GM23338 (cell line): ENCODE results near the gene LYZL4. TPM values are rescaled to one million over a fixed set of nuclear protein-coding genes. Genes with fewer than 3 reads are reported as not detected.

Source experiments
- ATAC-seq: fragments of 200-7000 bp; cut with Tn5 transposase; 3 replicates; pipeline ENCODE4 v1.9.1; 2020
- DNase-seq: peaks from one replicate; pipeline ENCODE4 v3.0.0-alpha.2; 2015; ENCODE audit warnings: low spot score
- H2AFZ ChIP-seq: fragments of 200-600 bp; sonication (generic); 2 replicates; pipeline ENCODE4 v1.8.0; 2016; ENCODE audit warnings: antibody characterized with exemption, mild to moderate bottlenecking, moderate library complexity
- H3F3A ChIP-seq: fragments of 200-600 bp; sonication (generic); replicated peaks from 2 replicates; pipeline ENCODE4 v1.8.0; 2017; ENCODE audit warnings: antibody characterized with exemption, mixed run types, low read depth
- H3K27ac ChIP-seq: fragments of 200-600 bp; sonication (generic); 2 replicates; pipeline ENCODE4 v1.6.1; 2016; ENCODE audit warnings: low read depth
- H3K27me3 ChIP-seq: fragments of 200-600 bp; sonication (generic); 2 replicates; pipeline ENCODE4 v1.8.0; 2016; ENCODE audit warnings: mild to moderate bottlenecking, mixed run types, moderate library complexity; ENCODE audit not compliant: insufficient read depth
- H3K36me3 ChIP-seq: fragments of 200-600 bp; sonication (generic); 2 replicates; pipeline ENCODE4 v1.8.0; 2016; ENCODE audit warnings: mild to moderate bottlenecking; ENCODE audit not compliant: insufficient read depth
- H3K4me1 ChIP-seq: fragments of 200-600 bp; sonication (generic); 2 replicates; pipeline ENCODE4 v1.8.0; 2016; ENCODE audit warnings: mild to moderate bottlenecking, moderate library complexity; ENCODE audit not compliant: insufficient read depth
- H3K4me2 ChIP-seq: fragments of 200-600 bp; sonication (generic); 2 replicates; pipeline ENCODE4 v1.7.1; 2017; ENCODE audit warnings: mixed run types
- H3K4me3 ChIP-seq: fragments of 200-600 bp; sonication (generic); 2 replicates; pipeline ENCODE4 v1.6.1; 2016; ENCODE audit warnings: mixed run types
- H3K79me2 ChIP-seq: fragments of 200-600 bp; sonication (generic); replicated peaks from 2 replicates; pipeline ENCODE4 v1.8.0; 2017; ENCODE audit warnings: mild to moderate bottlenecking; ENCODE audit not compliant: insufficient read depth
- H3K9me2 ChIP-seq: fragments of 200-600 bp; sonication (generic); 2 replicates; pipeline ENCODE4 v1.8.0; 2017; ENCODE audit not compliant: insufficient read depth
- H4K20me1 ChIP-seq: fragments of 200-600 bp; sonication (generic); replicated peaks from 2 replicates; pipeline ENCODE4 v1.8.0; 2017; ENCODE audit warnings: mild to moderate bottlenecking; ENCODE audit not compliant: insufficient read depth
- H3K27ac Mint-ChIP-seq: 2 replicates; pipeline ENCODE4 v1.8.0; 2020; ENCODE audit warnings: inconsistent platforms, mild to moderate bottlenecking, moderate library complexity, mixed read lengths
- H3K27me3 Mint-ChIP-seq: 3 replicates; pipeline ENCODE4 v1.8.0; 2022; ENCODE audit warnings: low read depth, mild to moderate bottlenecking, moderate library complexity, mixed read lengths, inconsistent platforms; ENCODE audit not compliant: insufficient read depth, poor library complexity
- H3K36me3 Mint-ChIP-seq: 3 replicates; pipeline ENCODE4 v1.8.0; 2021; ENCODE audit warnings: low read depth, mild to moderate bottlenecking, inconsistent platforms, moderate library complexity, mixed read lengths
- H3K4me1 Mint-ChIP-seq: 3 replicates; pipeline ENCODE4 v1.8.0; 2020; ENCODE audit warnings: mild to moderate bottlenecking, inconsistent platforms, mixed read lengths
- H3K4me3 Mint-ChIP-seq: 3 replicates; pipeline ENCODE4 v1.8.0; 2021; ENCODE audit warnings: moderate library complexity, mild to moderate bottlenecking, inconsistent platforms, mixed read lengths
- H3K9me3 Mint-ChIP-seq: 3 replicates; pipeline ENCODE4 v1.8.0; 2020; ENCODE audit warnings: moderate library complexity, mild to moderate bottlenecking, inconsistent platforms, mixed read lengths
- CREB1 ChIP-seq: fragments of 250-450 bp; sonication (Bioruptor Pico); IDR thresholded peaks from 2 replicates; pipeline ENCODE4 v1.5.0; 2020; ENCODE audit warnings: low read depth, mild to moderate bottlenecking, moderate library complexity
- ETS1 ChIP-seq: IDR thresholded peaks from 2 replicates; pipeline ENCODE4 v1.6.1; 2016; ENCODE audit warnings: antibody characterized with exemption
- EZH2 ChIP-seq: fragments of 200-600 bp; sonication (generic); IDR thresholded peaks from one replicate; pipeline ENCODE4 v1.8.0; 2017; ENCODE audit warnings: antibody characterized with exemption, mild to moderate bottlenecking, low read depth; ENCODE audit not compliant: unreplicated experiment
- EZH2phosphoT487 ChIP-seq: fragments of 200-600 bp; sonication (generic); IDR thresholded peaks from one replicate; pipeline ENCODE4 v1.8.1; 2018; ENCODE audit warnings: antibody characterized with exemption; ENCODE audit not compliant: unreplicated experiment
- JUNB ChIP-seq: IDR thresholded peaks from one replicate; pipeline ENCODE4 v1.6.1; 2016; ENCODE audit warnings: antibody characterized with exemption; ENCODE audit not compliant: unreplicated experiment
- NANOG ChIP-seq: IDR thresholded peaks from 2 replicates; pipeline ENCODE4 v1.6.1; 2016; ENCODE audit warnings: antibody characterized with exemption, borderline replicate concordance
- ZNF114 ChIP-seq: fragments of 250-450 bp; sonication (Bioruptor Pico); IDR thresholded peaks from 2 replicates; pipeline ENCODE4 v1.5.0; 2020; ENCODE audit warnings: mild to moderate bottlenecking, moderate library complexity
- ZNF331 ChIP-seq: fragments of 250-450 bp; sonication (Bioruptor Pico); IDR thresholded peaks from 2 replicates; pipeline ENCODE4 v1.5.0; 2020; ENCODE audit warnings: low read depth, mild to moderate bottlenecking, moderate library complexity
- ZNF462 ChIP-seq: fragments of 250-450 bp; sonication (Bioruptor Pico); IDR thresholded peaks from 2 replicates; pipeline ENCODE4 v1.5.0; 2020; ENCODE audit warnings: mild to moderate bottlenecking, moderate library complexity
- polyA plus RNA-seq: library from polyadenylated mRNA; unstranded; fragments of >200 nt; fragmentation: Nextera tagmentation; extraction: Ambion mirVana; gene quantifications from 2 replicates; pipeline ENCODE4 v1.2.1, GENCODE V29; 2016
- total RNA-seq: library from RNA; depleted of rRNA; stranded (reverse); fragments of >200 nt; shearing (Covaris generic); gene quantifications from 2 replicates; pipeline ENCODE4 v1.2.3, GENCODE V29; 2014

LYZL4 gene
- total and polyA plus RNA-seq, 2 experiments from 2014 or later: not detected

- Mint-ChIP-seq H3K27me3 (peaks cover 3% of the 10 kb centered on the region), H3K9me3 (no peaks in the 10 kb centered on the region), H3K4me3 (no peak overlapping the region), H3K36me3 (no peaks in the 10 kb centered on the region), H3K4me1 (no peaks in the 10 kb centered on the region), H3K27ac (no peak overlapping the region)
- no peaks in the 10 kb centered on the region for H3K36me3 ChIP-seq
- no peak overlapping the region for H3K4me2 ChIP-seq
- H3K79me2 ChIP-seq: no peaks in the 10 kb centered on the region
- DNase-seq: no peak
- H4K20me1 ChIP-seq: no peaks in the 10 kb centered on the region
- no peak overlapping the region for H2AFZ ChIP-seq
- H3K27ac ChIP-seq: no peak overlapping the region
- no peaks in the 10 kb centered on the region for H3K4me1 ChIP-seq
- H3K27me3 ChIP-seq: no peaks in the 10 kb centered on the region
- no peaks in the 10 kb centered on the region for H3F3A ChIP-seq
- H3K9me2 ChIP-seq: peaks cover 25% of the 10 kb centered on the region
- H3K4me3 ChIP-seq: no peak overlapping the region
- ATAC-seq: no peak
- TF ChIP-seq ZNF114 (no peak), ZNF462 (no peak), EZH2phosphoT487 (no peak), JUNB (no peak), CREB1 (no peak), NANOG (no peak), ZNF331 (no peak), ETS1 (no peak), EZH2 (no peak)
Measured at GRCh38 chr3:42459151-42459550, 48.7 kb upstream of the LYZL4 start.
